HFF-Myc (cell line): ENCODE measurements around the gene NABP2.

Source experiments
- DNase-seq: peaks from one replicate; pipeline ENCODE4 v3.0.0-alpha.2; 2011; ENCODE audit warnings: low read depth; ENCODE audit errors: extremely low read depth
- H3K4me3 ChIP-seq: replicated peaks from 2 replicates; pipeline ENCODE4 v1.5.1; 2011; ENCODE audit warnings: low read depth, mild to moderate bottlenecking, control low read depth, low read length
- CTCF ChIP-seq: IDR thresholded peaks from 2 replicates; pipeline ENCODE4 v1.5.1; 2012; ENCODE audit warnings: mild to moderate bottlenecking, low read depth, low read length, control low read depth; ENCODE audit errors: missing control alignments

NABP2 gene

DNA sequence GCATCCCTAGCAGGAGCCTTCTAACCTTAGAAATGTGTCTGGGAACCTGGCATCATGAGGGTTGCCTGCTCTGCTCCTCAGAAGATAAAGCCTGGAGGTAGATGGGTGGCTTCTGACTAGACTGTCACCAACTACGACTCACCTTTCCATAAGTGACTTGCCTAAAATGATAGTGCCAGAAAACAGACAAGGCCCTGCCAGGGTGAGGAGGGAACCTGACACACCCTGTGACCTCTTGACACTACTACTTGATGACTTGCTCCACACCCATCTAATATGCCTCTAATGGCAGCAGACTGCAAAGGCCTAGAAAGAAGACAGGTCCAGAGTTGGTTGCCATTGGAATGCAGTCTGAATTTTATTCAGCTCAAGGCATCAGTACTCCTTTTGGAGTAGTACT, 11.8 kb upstream of the NABP2 start:
- no peak for DNase-seq
- no peak overlapping the region for H3K4me3 ChIP-seq
- TF ChIP-seq CTCF, result no peak

DNA sequence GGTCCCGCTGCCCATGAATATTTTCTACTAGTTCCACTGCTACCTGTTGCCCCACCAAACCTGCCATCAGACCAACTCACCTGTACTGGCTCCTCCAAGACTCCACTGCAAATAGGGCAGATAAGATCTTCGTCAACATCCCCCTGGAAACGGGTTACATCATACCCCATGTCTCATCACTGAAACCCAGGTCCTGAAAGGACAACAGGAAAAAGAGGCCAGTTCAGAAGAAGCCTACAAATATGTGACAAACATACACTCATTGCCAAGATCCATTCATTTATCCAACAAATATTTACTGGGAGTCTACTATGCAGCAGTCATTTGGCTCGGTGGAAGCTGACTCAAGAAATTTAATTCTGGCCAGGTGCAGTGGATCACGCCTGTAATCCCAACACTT, 10.3 kb upstream of the NABP2 start:
- no peak overlapping the region for H3K4me3 ChIP-seq
- DNase-seq, result no peak
- TF ChIP-seq CTCF, result no peak

DNA sequence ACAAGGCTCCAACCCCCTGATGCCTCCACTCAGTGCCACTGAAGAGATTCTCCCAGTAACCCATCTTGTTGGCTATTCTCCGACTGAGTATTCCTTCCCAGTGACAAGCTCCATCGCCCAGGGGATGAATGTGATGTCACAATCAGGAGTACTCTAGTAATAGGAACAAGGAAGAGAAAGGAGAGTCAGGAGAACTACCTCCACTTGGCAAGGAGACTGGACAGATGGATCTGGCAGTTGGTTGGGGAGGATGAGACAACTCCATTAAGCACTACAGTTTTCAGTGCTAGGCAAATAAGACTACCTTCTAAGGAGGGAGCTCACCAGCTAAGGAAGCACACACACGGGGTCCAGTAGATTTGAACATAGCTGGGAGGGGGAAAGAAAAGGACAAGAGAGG, 7.7 kb upstream of the NABP2 start:
- TF ChIP-seq CTCF, result no peak
- no peak overlapping the region for H3K4me3 ChIP-seq
- no peak for DNase-seq

DNA sequence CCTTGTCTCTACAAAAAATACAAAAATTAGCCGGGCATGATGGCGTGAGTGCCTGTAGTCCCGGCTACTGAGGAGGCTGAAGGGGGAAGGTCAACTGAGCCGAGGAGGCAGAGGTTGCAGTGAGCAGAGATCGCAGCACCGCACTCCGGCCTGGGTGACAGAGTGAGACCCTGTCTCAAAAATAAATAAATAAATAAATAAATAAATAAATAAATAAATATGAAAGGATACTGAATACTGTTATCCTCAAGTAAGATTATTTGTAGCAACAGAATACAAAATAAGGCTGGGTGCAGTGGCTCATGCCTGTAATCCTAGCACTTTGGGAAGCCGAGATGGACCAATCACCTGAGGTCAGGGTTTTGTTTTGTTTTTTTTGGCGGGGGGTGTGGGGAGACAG, 4.3 kb upstream of the NABP2 start:
- H3K4me3 ChIP-seq, result peak overlapping the region; percentile 89
- no peak for TF ChIP-seq CTCF
- DNase-seq, result no peak

GRCh38 chr12:56220611-56221231, 3.4 kb upstream of the NABP2 start:
- no peak for DNase-seq
- no peak for TF ChIP-seq CTCF
- peak overlapping the region; percentile 89 for H3K4me3 ChIP-seq

DNA sequence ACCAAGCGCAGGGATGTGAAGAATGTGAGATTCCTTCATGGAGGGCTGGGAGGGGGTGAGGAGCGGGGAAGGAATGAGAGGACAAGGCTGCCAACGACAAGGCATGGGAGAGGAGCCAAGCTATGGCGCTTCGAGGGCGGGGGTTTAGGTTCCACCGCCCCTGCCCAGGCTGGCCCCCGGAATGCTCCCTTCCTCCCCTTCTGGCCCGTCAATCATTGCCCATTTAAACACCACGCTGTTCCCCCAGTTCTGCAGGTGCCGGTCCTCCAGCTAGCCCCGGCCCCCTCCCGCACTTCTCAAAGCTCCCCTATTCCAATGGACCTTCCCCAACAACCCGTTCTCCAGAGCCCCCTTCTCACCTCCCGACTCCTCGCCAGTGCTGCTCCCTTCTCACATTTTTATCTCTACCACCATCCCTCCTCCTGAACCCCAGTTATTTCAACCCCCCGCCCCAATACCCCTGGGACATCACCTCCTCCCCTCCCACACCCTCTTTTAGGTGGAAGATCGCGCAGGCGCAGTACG, 2.8 kb upstream of the NABP2 start:
- TF ChIP-seq CTCF, result no peak
- H3K4me3 ChIP-seq, result peak overlapping the region; percentile 89
- no peak for DNase-seq
